AG09309 (cell line): ENCODE data around the gene B4GALT2.

Source experiments
- DNase-seq: peaks from one replicate; pipeline ENCODE4 v3.0.0-alpha.2; 2010; ENCODE audit warnings: low read depth
- H3K4me3 ChIP-seq: 2 replicates; pipeline ENCODE4 v1.5.1; 2011; ENCODE audit warnings: mild to moderate bottlenecking, low read depth, low read length, moderate library complexity; ENCODE audit not compliant: control insufficient read depth
- CTCF ChIP-seq: IDR thresholded peaks from 2 replicates; pipeline ENCODE4 v1.5.1; 2011; ENCODE audit warnings: mild to moderate bottlenecking, low read depth, low read length, inconsistent platforms; ENCODE audit not compliant: insufficient read depth, control insufficient read depth; ENCODE audit errors: missing control alignments

The B4GALT2 gene

GRCh38 chr1:43980255-43981134 is 1.5 kb downstream of the B4GALT2 start:
- DNase-seq = no peak
- no peak for TF ChIP-seq CTCF
- peak overlapping the region; percentile 49 for H3K4me3 ChIP-seq

- peak overlapping the region; percentile 49 for H3K4me3 ChIP-seq
- no peak for DNase-seq
- TF ChIP-seq CTCF = no peak
These were observed 2.1 kb downstream of the B4GALT2 start for GRCh38 chr1:43981135-43981491.

- no peak for DNase-seq
- no peak overlapping the region for H3K4me3 ChIP-seq
- TF ChIP-seq CTCF = no peak
These were observed 2.6 kb downstream of the B4GALT2 start for GRCh38 chr1:43981636-43982035.

GRCh38 chr1:43982241-43982640 is 3.2 kb downstream of the B4GALT2 start:
- no peak for TF ChIP-seq CTCF
- no peak overlapping the region for H3K4me3 ChIP-seq
- DNase-seq = no peak

- no peak for TF ChIP-seq CTCF
- DNase-seq = no peak
- H3K4me3 ChIP-seq = no peak overlapping the region
These were observed 3.8 kb downstream of the B4GALT2 start for GRCh38 chr1:43982808-43983207.

GRCh38 chr1:43983253-43983899 is 4.4 kb downstream of the B4GALT2 start:
- H3K4me3 ChIP-seq = no peak overlapping the region
- no peak for DNase-seq
- TF ChIP-seq CTCF = no peak

- TF ChIP-seq CTCF = no peak
- no peak for DNase-seq
- H3K4me3 ChIP-seq = no peak overlapping the region
These were observed 5.8 kb downstream of the B4GALT2 start for GRCh38 chr1:43984855-43985254.
